ENCODE results near the gene ZNF83.
"Not testable (repeated sequence)": the region's sequence is repeated elsewhere in the genome, so short reads cannot be mapped to it uniquely, and the experiment has no call there.

Gene ZNF83

DNA sequence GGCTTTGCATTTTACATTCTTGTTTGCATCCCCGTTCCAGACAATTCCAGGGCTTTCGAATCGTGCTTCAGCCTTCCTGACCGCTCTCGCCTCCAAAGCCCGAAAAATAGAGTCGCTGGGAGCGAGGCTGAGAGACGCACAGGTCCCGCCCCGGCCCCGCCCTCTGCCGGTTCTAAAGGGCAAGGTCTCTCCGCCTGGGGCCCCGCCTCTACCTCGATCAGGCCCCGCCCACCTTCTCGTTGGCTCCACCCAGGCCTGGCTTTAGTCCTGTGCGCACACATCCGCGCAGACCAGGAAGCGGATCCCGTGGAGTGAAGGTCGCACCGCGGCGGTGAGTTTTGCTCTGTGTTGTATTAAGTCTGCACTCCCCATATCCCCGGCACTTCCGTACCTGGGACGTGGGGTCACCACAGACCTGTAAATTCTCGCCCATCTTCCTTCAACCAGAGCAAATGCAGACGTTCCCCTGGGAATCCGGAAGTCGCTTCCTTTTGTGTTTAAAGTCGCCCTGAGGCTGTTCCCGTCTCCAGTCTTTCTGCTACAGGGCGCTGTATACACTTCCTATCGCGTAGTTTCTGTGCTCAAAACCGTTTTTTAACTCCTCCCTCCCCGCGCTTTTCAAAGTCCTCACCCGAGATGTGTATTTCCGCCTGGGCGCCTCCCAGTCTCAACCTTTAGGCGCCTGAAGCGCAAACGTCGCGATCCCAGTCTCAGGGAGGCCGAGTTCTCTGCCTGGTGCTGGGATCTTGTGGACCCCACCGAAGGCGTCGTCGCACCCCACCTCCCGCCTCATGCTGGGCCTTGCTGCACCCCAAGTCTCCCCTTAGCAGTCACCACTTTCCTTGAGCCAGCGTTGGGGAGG, 67.9 kb downstream of the ZNF83 start, which contains the start of gene ZNF701:
ZNF701 (plus strand) TSS at position 288 of the 862 bp plus-strand sequence. CDS start 3,861 bp downstream, outside the sequence.
- in situ Hi-C loops (cut with HindIII; ENCODE audit: low sequenced_read_pairs) = no loop called here

- in situ Hi-C loops (cut with HindIII; ENCODE audit: low sequenced_read_pairs) = not testable (repeated sequence)
Observed at GRCh38 chr19:52569638-52569999, 68.5 kb downstream of the ZNF83 start.

DNA sequence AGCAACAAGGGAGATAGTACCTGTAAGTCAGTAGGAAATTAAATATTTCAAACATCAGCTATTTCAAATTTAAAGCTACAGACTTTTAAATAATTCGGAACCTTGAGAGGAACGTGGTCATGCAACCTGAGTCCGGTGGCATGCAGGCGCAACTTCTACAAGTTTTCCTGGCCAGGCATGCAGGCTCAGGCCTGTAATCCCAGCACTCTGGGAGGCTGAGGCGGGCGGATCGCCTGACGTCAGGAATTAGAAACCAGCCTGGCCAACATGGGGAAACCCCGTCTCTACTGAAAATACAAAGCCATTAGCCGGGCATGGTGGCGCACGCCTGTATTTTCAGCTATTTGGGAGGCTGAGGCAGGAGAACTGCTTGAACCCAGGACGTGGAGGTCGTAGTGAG, 70.2 kb downstream of the ZNF83 start:
- in situ Hi-C loops (cut with HindIII; ENCODE audit: low sequenced_read_pairs) = no loop called here

- in situ Hi-C loops (cut with HindIII; ENCODE audit: low sequenced_read_pairs) = no loop called here
Observed at GRCh38 chr19:52566588-52566987, 71.6 kb downstream of the ZNF83 start.

GRCh38 chr19:52566121-52566520, 72.0 kb downstream of the ZNF83 start:
- in situ Hi-C loops (cut with HindIII; ENCODE audit: low sequenced_read_pairs) = no loop called here

Data from endothelial cell of hepatic sinusoid (primary cell).